NCI-H146 (cell line): ENCODE measurements around the gene RBX1.

Experiments
- DNase-seq: peaks from one replicate; lab custom pipeline; 2025; lab: John Stamatoyannopoulos, UW

The RBX1 gene

DNA sequence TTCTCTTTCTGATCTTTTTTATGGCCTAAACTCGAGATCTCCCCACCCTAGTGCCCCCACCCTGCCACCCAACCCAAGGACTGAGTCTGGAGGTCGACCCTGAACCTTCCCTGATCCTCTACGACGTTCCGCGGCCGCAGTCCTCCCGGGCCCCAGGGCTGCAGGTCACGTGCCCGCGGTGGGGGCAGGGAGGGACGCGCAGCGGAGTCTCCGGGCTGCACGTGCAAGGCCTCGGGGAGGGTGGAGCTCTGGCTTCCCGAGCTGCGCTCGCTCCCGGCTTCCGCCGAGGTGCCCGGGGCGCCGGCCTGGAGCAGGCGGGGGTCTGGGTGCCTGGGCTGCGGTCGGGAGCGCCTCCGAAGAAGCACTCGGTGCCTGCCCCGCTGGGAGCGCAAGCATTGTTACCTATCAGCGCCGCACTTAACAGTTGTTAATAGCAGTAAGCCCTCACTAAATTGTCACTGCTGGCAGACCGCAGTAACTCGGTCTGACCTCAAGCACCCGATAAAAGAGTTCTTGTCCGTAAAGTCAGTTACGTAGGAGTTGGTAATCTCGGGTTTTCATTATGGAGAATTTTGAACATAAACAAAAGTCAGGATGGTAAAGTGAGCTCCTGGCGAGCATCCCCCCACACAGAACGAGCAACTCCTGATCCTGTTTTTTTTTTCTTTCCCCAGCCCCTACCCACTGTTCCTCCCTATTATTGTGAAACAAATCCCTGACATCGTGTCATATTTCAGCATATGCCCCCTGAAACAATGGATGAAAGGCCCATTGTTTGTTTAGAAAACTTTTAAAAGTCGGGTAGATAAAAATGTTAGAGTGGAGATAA is 71.5 kb downstream of the RBX1 start:
- DNase-seq = peak; percentile 92
